Measurements from ENCODE around the gene CAVIN1.
"Not testable (repeated sequence)": the region's sequence is repeated elsewhere in the genome, so short reads cannot be mapped to it uniquely, and the experiment has no call there.

CAVIN1 gene

DNA sequence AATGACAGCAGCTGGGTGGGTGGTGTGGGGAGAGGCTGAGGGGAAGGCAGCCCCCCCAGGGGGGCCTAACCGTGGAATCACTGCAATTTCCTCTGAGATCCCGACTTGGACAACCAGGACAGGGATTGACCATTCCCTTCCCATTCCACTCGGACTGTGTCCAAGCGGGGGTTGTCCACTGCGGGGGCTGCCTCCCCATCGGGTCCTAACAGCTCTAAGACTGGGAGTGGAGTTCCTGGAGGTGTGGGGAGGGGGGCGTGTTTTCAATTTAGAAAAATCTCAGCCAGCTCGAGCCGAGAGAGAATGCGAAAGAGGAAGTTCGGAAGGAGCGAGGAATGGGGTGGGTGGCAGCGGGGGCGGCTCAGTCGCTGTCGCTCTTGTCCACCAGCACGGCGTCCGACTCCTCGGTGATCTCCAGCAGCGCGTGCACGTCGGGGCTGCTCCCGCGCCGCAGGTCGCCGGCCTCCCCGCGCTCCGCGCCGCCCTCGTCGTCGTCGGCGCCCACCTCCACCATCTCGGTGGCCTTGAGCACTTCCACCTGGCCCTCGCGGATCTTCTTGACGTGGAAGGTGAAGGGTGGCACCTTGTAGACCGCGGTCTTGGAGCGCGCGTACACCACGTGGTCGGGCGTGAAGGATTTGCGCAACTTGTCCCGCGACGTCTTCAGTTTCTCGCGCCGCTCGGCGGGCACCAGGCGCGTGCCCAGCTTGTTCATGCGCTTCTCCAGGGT, 18.6 kb downstream of the CAVIN1 start:
- ATAC-seq = no peak

GRCh38 chr17:42403150-42403549, 19.9 kb downstream of the CAVIN1 start:
- peak; percentile 34 to 42 for ATAC-seq

- no peak for ATAC-seq
These were observed 20.9 kb downstream of the CAVIN1 start for GRCh38 chr17:42402117-42402516.

GRCh38 chr17:42400844-42401375, 22.1 kb downstream of the CAVIN1 start:
- not testable (repeated sequence) for ATAC-seq

GRCh38 chr17:42399948-42400843, 22.9 kb downstream of the CAVIN1 start:
- no peak for ATAC-seq

GRCh38 chr17:42399121-42399520, 23.9 kb downstream of the CAVIN1 start:
- ATAC-seq = no peak

- not testable (repeated sequence) for ATAC-seq
These were observed 27.5 kb downstream of the CAVIN1 start for GRCh38 chr17:42395601-42396000.

DNA sequence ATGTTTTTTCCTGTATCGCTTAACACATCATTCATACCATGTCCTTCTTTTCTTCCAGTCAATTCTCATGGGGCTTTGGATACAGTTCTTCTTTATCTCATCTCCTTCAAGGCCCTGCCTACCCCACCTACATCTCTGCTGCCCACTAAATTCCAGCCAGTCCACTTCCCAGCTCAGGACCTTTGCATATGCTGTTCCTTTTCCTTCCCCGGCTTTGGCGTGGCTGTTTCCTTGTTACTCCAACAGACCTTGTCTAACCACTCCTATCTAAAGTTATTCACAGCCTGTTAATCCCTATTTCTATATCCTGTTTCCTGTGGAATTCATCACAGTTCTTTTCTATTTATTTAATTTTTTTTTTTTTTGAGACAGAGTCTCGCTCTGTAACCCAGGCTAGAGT, 28.2 kb downstream of the CAVIN1 start:
- ATAC-seq = no peak

GRCh38 chr17:42392692-42393415, 30.2 kb downstream of the CAVIN1 start:
- no peak for ATAC-seq

- ATAC-seq = not testable (repeated sequence)
These were observed 31.6 kb downstream of the CAVIN1 start for GRCh38 chr17:42391439-42391838.

GRCh38 chr17:42389899-42390298, 33.2 kb downstream of the CAVIN1 start:
- no peak for ATAC-seq

DNA sequence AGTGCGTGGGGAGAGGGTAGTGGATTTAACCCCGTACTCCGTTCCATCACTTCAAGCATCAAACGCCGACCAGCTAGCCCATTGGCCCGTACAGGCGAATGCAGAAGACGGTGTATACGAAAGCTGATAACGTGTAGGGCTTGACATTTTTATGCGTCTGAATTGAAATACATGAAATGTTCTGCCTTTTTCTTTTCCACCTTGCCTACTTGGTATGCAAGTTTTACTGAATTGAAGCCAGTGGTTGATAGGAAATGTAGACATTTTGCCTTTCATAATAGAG, 34.0 kb downstream of the CAVIN1 start:
- peak; percentile 81 to 82 for ATAC-seq

DNA sequence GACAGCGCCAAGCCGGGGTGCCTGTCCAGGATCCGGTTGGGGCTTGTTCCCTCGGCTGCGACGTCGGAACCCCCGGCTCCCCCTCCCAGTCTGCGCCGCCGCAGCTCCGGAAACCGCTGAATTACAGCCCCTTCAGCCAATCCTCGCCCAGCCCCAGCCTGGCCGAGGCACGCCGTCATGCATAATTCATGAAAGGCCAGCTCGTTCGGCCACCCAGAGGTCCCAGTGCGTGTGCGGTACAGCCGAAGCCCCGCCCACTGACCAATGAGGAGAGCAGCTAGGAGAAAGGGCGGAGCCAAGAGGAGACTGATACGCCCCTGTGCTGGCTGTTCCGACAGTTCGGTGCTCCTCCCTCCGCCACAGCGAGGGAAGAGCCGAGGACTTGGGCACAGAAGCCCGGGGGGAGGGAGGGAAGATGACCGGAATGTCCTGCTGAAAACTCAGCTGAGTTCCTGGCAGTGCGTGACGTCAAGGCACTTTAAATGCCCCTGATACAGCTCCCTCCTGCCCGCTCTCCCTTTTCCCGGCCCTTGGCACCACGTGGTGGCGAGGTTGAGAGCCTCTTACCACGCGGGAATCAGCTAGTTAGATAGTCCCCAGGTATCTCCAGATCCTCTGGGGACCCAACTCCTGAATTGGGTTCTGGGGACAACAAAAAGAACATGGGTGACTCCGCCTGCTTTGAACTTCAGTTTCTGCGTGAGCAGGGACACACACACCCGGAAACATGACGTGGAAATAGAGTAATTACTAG, 34.5 kb downstream of the CAVIN1 start, which contains the start of gene STAT3:
Gene STAT3, minus strand, starts transcription at position 62 of the 754 bp plus-strand sequence. CDS start 39,926 bp downstream, outside the sequence.
- ATAC-seq = peak; percentile 83 to 87

DNA sequence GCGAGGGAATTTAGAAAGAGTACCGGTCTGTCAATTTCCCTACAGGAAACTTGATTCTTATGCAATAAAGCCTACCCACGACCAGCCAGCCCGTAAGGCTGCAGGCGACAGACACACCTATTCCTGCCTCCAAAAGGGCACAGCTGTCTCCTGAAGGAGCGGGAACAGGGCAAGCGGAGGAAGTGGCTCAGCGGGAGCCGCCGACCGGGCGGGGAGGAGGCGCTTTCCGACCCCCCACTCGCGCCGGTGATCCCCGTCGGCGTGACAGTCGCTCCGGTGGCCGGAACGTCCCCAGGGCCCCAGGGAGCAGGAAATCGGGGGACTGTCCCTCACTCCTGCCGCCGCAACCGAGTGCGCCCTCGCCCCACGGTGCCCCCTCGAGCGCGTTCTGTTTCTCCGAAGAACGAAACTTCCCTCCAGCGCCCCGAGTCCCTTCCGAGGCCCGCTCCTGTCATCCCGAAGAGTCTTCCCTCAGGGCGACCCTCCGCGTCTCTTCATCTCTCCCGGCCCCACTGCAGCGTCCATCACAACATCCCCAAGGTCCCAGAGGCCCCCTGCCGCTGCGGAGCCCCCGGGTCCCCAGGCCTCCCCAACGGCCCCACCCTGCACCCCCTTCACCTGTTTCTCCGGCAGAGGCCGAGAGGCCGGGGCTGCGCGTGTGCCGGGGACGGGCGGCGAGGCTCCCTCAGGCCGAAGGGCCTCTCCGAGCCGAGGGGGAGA, 35.2 kb downstream of the CAVIN1 start:
- no peak for ATAC-seq

- no peak for ATAC-seq
These were observed 36.0 kb downstream of the CAVIN1 start for GRCh38 chr17:42386777-42387657.

DNA sequence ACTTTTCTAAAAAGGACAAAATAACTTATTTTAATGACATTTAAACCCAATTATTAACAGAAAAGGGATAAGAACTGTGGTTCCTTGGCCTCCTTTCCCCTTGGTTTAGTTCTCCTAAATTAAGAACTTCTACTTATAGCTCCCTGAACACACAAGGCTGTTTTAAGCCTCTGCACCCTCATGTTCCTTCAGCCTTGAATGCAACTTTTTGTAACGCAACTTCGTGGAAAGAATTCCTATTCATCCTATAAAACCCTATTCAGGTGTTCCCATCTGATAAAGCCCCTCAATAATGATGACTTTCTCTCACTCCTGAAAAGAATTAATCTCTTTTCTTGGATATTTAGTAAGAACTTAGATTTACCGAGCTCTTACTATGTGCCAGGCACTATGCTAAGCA, 41.2 kb downstream of the CAVIN1 start:
- no peak for ATAC-seq

DNA sequence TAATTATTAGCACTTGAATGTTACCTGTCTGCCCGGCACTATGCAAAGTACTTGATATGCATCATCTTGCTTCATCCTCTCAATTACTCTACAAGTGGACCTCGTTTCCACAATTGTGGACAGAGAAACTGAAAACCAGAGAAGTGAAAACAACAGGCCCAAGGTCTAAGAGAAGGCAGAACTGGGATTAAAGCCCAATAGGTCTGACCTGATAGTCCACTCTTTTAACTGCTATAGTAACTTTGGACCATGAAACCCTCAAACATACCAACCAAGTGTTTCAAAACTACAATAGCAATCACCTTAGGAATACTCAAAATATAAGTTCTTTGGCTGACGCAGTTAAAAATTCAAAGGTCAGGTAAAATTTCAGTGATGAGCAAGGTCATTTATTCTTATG, 42.1 kb downstream of the CAVIN1 start:
- ATAC-seq = no peak

GRCh38 chr17:42378959-42379594, 44.0 kb downstream of the CAVIN1 start:
- peak; percentile 65 to 73 for ATAC-seq

GRCh38 chr17:42378359-42378958, 44.6 kb downstream of the CAVIN1 start:
- ATAC-seq = peak in 1 of 2 donors; percentile 8

- peak; percentile 48 for ATAC-seq
These were observed 49.2 kb downstream of the CAVIN1 start for GRCh38 chr17:42373896-42374295.
